DND-41 (cell line): ENCODE measurements around the gene IQCC.

ENCODE experiments used
- ATAC-seq: fragments of 200-7000 bp; cut with Tn5 transposase; 3 replicates; pipeline ENCODE4 v1.9.1; 2021; ENCODE audit warnings: low read depth; ENCODE audit not compliant: insufficient read depth
- DNase-seq: peaks from one replicate; pipeline ENCODE4 v3.0.0-alpha.2; 2020
- H2AFZ ChIP-seq: 2 replicates; pipeline ENCODE4 v1.6.0; 2012; ENCODE audit warnings: low read depth, low read length
- H3K27ac ChIP-seq: 2 replicates; pipeline ENCODE4 v1.5.1; 2012; ENCODE audit warnings: low read length, inconsistent platforms
- H3K27me3 ChIP-seq: fragments of 200-600 bp; sonication (generic); 2 replicates; pipeline ENCODE4 v1.6.0; 2012; ENCODE audit warnings: low read length, mild to moderate bottlenecking, inconsistent platforms; ENCODE audit not compliant: insufficient read depth, poor library complexity
- H3K36me3 ChIP-seq: 2 replicates; pipeline ENCODE4 v1.5.1; 2012; ENCODE audit warnings: low read length, inconsistent platforms; ENCODE audit not compliant: insufficient read depth
- H3K4me1 ChIP-seq: 2 replicates; pipeline ENCODE4 v1.5.1; 2012; ENCODE audit warnings: mild to moderate bottlenecking, low read length; ENCODE audit not compliant: insufficient read depth
- H3K4me2 ChIP-seq: 2 replicates; pipeline ENCODE4 v1.6.0; 2012; ENCODE audit warnings: mild to moderate bottlenecking, moderate library complexity, low read length, inconsistent platforms; ENCODE audit not compliant: insufficient read depth
- H3K4me3 ChIP-seq, 2 experiments: fragments of 200-600 bp in 1 of 2; shearing (Covaris generic) in 1 of 2; 2 replicates each; pipeline ENCODE4 v1.5.1; 2012 to 2016; ENCODE audit warnings: inconsistent platforms in 2 of 2, low read length in 2 of 2, mild to moderate bottlenecking in 2 of 2, low read depth in 1 of 2, moderate library complexity in 1 of 2
- H3K79me2 ChIP-seq: 2 replicates; pipeline ENCODE4 v1.6.0; 2012; ENCODE audit warnings: low read length, inconsistent platforms; ENCODE audit not compliant: insufficient read depth
- H3K9ac ChIP-seq: 2 replicates; pipeline ENCODE4 v1.6.0; 2012; ENCODE audit warnings: low read depth, mild to moderate bottlenecking, inconsistent platforms, low read length, moderate library complexity
- H3K9me3 ChIP-seq: 2 replicates; pipeline ENCODE4 v1.5.1; 2012; ENCODE audit warnings: low read length, moderate library complexity, mild to moderate bottlenecking, inconsistent platforms; ENCODE audit not compliant: insufficient read depth, severe bottlenecking
- H4K20me1 ChIP-seq: 2 replicates; pipeline ENCODE4 v1.6.0; 2012; ENCODE audit warnings: low read length; ENCODE audit not compliant: insufficient read depth
- EZH2 ChIP-seq: IDR thresholded peaks from 3 replicates; pipeline ENCODE4 v1.6.1; 2012; ENCODE audit warnings: borderline replicate concordance, low read depth, mild to moderate bottlenecking, moderate library complexity, low read length, inconsistent platforms; ENCODE audit not compliant: severe bottlenecking
- TF ChIP-seq, protein P1 (sequence below): IDR thresholded peaks from 2 replicates; pipeline ENCODE4 v1.5.1; 2012; ENCODE audit warnings: borderline replicate concordance, low read length, moderate library complexity, mild to moderate bottlenecking; ENCODE audit not compliant: poor library complexity, severe bottlenecking; ENCODE audit errors: extremely low read depth

Gene IQCC

DNA sequence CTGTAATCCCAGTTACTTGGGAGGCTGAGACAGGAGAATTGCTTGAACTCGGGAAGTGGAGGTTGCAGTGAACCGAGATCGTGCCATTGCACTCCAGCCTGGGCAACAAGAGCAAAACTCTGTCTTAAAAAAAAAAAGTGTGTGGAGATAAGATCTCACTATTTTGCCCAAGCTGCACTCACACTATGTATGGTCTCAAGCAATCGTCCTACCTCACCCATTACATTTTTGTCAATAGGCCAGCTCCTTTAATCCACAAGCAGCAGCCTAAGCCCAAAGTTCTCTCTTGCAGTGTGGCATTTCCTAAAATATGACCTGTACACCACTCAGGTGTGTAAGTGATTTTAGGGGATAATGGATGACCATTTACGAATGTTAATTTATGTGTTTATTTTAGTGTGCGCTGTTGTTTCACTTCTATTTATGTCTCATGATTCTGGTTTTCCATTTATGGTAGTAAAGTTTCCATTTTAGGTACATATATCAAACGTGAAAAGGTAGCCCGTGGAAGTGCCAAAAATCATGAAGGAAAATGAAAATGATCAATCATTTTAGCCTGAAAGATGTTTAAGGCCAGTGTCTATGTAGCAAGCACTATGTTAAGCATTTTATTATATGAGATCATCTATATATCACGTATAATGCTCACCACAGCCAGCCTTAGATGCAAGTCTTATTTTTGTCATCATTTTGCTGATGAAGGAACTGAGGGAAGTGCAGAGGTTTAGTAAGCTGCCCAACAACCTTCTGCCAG lies 51.2 kb downstream of the IQCC start:
- no peaks in the 10 kb centered on the region for H3K27me3 ChIP-seq
- no peak for ATAC-seq
- no peak overlapping the region for H3K4me2 ChIP-seq
- TF ChIP-seq EZH2 = no peak
- TF ChIP-seq, protein P1, sequence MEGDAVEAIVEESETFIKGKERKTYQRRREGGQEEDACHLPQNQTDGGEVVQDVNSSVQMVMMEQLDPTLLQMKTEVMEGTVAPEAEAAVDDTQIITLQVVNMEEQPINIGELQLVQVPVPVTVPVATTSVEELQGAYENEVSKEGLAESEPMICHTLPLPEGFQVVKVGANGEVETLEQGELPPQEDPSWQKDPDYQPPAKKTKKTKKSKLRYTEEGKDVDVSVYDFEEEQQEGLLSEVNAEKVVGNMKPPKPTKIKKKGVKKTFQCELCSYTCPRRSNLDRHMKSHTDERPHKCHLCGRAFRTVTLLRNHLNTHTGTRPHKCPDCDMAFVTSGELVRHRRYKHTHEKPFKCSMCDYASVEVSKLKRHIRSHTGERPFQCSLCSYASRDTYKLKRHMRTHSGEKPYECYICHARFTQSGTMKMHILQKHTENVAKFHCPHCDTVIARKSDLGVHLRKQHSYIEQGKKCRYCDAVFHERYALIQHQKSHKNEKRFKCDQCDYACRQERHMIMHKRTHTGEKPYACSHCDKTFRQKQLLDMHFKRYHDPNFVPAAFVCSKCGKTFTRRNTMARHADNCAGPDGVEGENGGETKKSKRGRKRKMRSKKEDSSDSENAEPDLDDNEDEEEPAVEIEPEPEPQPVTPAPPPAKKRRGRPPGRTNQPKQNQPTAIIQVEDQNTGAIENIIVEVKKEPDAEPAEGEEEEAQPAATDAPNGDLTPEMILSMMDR = no peak
- no peak overlapping the region for H3K27ac ChIP-seq
- H2AFZ ChIP-seq = no peak overlapping the region
- no peaks in the 10 kb centered on the region for H4K20me1 ChIP-seq
- H3K36me3 ChIP-seq = peaks cover 10% of the 10 kb centered on the region; the same call in 1 of the 2 replicates
- DNase-seq = no peak
- H3K4me3 ChIP-seq = no peak overlapping the region
- H3K9me3 ChIP-seq = no peaks in the 10 kb centered on the region
- H3K9ac ChIP-seq = no peak overlapping the region
- H3K4me1 ChIP-seq = peaks cover 44% of the 10 kb centered on the region
- H3K79me2 ChIP-seq = peaks cover 97% of the 10 kb centered on the region

GRCh38 chr1:32257227-32257508 lies 51.7 kb downstream of the IQCC start:
- no peak for DNase-seq
- H2AFZ ChIP-seq = no peak overlapping the region
- no peaks in the 10 kb centered on the region for H3K9me3 ChIP-seq
- H3K9ac ChIP-seq = no peak overlapping the region
- peaks cover 39% of the 10 kb centered on the region for H3K4me1 ChIP-seq
- H3K4me2 ChIP-seq = no peak overlapping the region
- no peak overlapping the region for H3K4me3 ChIP-seq
- peaks cover 95% of the 10 kb centered on the region for H3K79me2 ChIP-seq
- H4K20me1 ChIP-seq = no peaks in the 10 kb centered on the region
- H3K27ac ChIP-seq = no peak overlapping the region
- ATAC-seq = no peak
- TF ChIP-seq EZH2 = no peak
- TF ChIP-seq, protein P1 = no peak
- H3K36me3 ChIP-seq = peaks cover 10% of the 10 kb centered on the region; the same call in 1 of the 2 replicates
- no peaks in the 10 kb centered on the region for H3K27me3 ChIP-seq
